PC-3 (cell line): ENCODE data around the gene ZFYVE9.

Experiments used
- CTCF ChIP-seq: fragments of 300-600 bp; sonication (generic); conservative IDR thresholded peaks from 2 replicates; pipeline ENCODE4 v1.5.1; 2017; ENCODE audit warnings: antibody characterized with exemption, low read depth, mild to moderate bottlenecking, low read length
- EZH2 ChIP-seq: fragments of 300-600 bp; sonication (generic); IDR thresholded peaks from one replicate; pipeline ENCODE4 v1.6.1; 2017; ENCODE audit warnings: antibody characterized with exemption, mild to moderate bottlenecking, low read length; ENCODE audit not compliant: unreplicated experiment
- EZH2phosphoT487 ChIP-seq: fragments of 300-600 bp; sonication (generic); IDR thresholded peaks from 2 replicates; pipeline ENCODE4 v1.6.1; 2018; ENCODE audit warnings: mild to moderate bottlenecking, antibody characterized with exemption, low read length, borderline replicate concordance

- TF ChIP-seq CTCF (no peak), EZH2 (no peak), EZH2phosphoT487 (no peak)
Observed at GRCh38 chr1:52186449-52186848, 44.6 kb downstream of the ZFYVE9 start.
